Measurements from ENCODE around the gene IL17RB. TPM values are rescaled to one million over a fixed set of nuclear protein-coding genes. Genes with fewer than 3 reads are reported as not detected.
A peak's percentile ranks its signal among the peaks of the same experiment; 100 is the strongest.

Gene IL17RB
- 10 to 100 TPM in 2 of 3 donors, under 1 TPM in 1; 0.64 to 61.6 (median 46.5) TPM for total RNA-seq

- TF ChIP-seq CTCF (IDR thresholded peaks at IDR 0.05) = no peak
- TF ChIP-seq POLR2AphosphoS5 (IDR thresholded peaks at IDR 0.05) = peak in 2 of 3 donors; percentile 14 to 44
- no peaks in the 10 kb centered on the region for H3K27me3 ChIP-seq
- H3K9me3 ChIP-seq = no peaks in the 10 kb centered on the region
- no peaks in the 10 kb centered on the region for H3K36me3 ChIP-seq
- peaks cover 8 to 26% of the 10 kb centered on the region in 2 donors for H3K4me1 ChIP-seq
- intact Hi-C loops (cut with DNase I; ENCODE audit: low total_unique reads) = no loop called here
- DNase-seq (ENCODE audit: low spot score in 2 of 2) = peak; percentile 76 to 87
- peak within 1 kb of the TSS; percentile 55 to 81 (median 71) for H3K4me3 ChIP-seq
- peak within 1 kb of the TSS; percentile 87 to 97 for H3K27ac ChIP-seq
Observed at GRCh38 chr3:53846134-53846850, at the start of gene IL17RB, which contains the start of gene CHDH. Gene IL17RB (plus strand): TSS chr3:53846568. CDS start chr3:53846589, 21 bp downstream. Gene CHDH (minus strand): TSS chr3:53846419. CDS start chr3:53824008, 22,411 bp downstream.

GRCh38 chr3:53798144-53798543, 48.2 kb upstream of the IL17RB start:
- Histone ChIP-seq H3K36me3 (no peaks in the 10 kb centered on the region), H3K4me1 (no peaks in the 10 kb centered on the region), H3K27ac (no peak overlapping the region), H3K9me3 (no peaks in the 10 kb centered on the region), H3K4me3 (no peak overlapping the region), H3K27me3 (no peaks in the 10 kb centered on the region)
- TF ChIP-seq POLR2AphosphoS5 (IDR thresholded peaks at IDR 0.05) (no peak), POLR2A (IDR thresholded peaks at IDR 0.05) (no peak), CTCF (IDR thresholded peaks at IDR 0.05) (no peak)
- no peak for DNase-seq (ENCODE audit: low spot score in 2 of 2)
- intact Hi-C loops (cut with DNase I; ENCODE audit: low total_unique reads) = no loop called here

- Histone ChIP-seq H3K4me3 (no peak overlapping the region), H3K27me3 (no peaks in the 10 kb centered on the region), H3K27ac (no peak overlapping the region), H3K9me3 (no peaks in the 10 kb centered on the region), H3K4me1 (no peaks in the 10 kb centered on the region), H3K36me3 (no peaks in the 10 kb centered on the region)
- intact Hi-C loops (cut with DNase I; ENCODE audit: low total_unique reads) = no loop called here
- TF ChIP-seq POLR2A (IDR thresholded peaks at IDR 0.05) (no peak), CTCF (IDR thresholded peaks at IDR 0.05) (no peak), POLR2AphosphoS5 (IDR thresholded peaks at IDR 0.05) (no peak)
- DNase-seq (ENCODE audit: low spot score in 2 of 2) = no peak
Observed at GRCh38 chr3:53799338-53799865, 47.0 kb upstream of the IL17RB start.

GRCh38 chr3:53800041-53800906, 46.1 kb upstream of the IL17RB start:
- Histone ChIP-seq H3K36me3 (no peaks in the 10 kb centered on the region), H3K4me1 (no peaks in the 10 kb centered on the region), H3K4me3 (no peak overlapping the region), H3K27ac (no peak overlapping the region), H3K9me3 (no peaks in the 10 kb centered on the region), H3K27me3 (no peaks in the 10 kb centered on the region)
- peak; percentile 27 to 72 for DNase-seq (ENCODE audit: low spot score in 2 of 2)
- intact Hi-C loops (cut with DNase I; ENCODE audit: low total_unique reads) = no loop called here
- TF ChIP-seq CTCF (IDR thresholded peaks at IDR 0.05) (no peak), POLR2A (IDR thresholded peaks at IDR 0.05) (no peak), POLR2AphosphoS5 (IDR thresholded peaks at IDR 0.05) (no peak)

All from breast epithelium (tissue), 4 donors.